COLO668 (cell line): Measurements from ENCODE around the gene HOOK2.
"Not testable (repeated sequence)": the region's sequence is repeated elsewhere in the genome, so short reads cannot be mapped to it uniquely, and the experiment has no call there.

Experiments
- DNase-seq: peaks from one replicate; lab custom pipeline; 2025; ENCODE audit not compliant: unreplicated experiment; lab: John Stamatoyannopoulos, UW

HOOK2 gene

GRCh38 chr19:12774588-12775555 is at the start of gene HOOK2:
Gene HOOK2, minus strand, starts transcription at chr19:12775552. Its CDS starts 103 bp downstream, at chr19:12775449.
- peak; percentile 99 for DNase-seq

- no peak for DNase-seq
Measured at GRCh38 chr19:12821761-12822160, 46.4 kb upstream of the HOOK2 start.

- not testable (repeated sequence) for DNase-seq
Measured at GRCh38 chr19:12817810-12818209, 42.5 kb upstream of the HOOK2 start.

- not testable (repeated sequence) for DNase-seq
Measured at GRCh38 chr19:12817188-12817587, 41.8 kb upstream of the HOOK2 start.

- no peak for DNase-seq
Measured at GRCh38 chr19:12815088-12815487, 39.7 kb upstream of the HOOK2 start.

- peak; percentile 94 for DNase-seq
Measured at GRCh38 chr19:12806242-12807081, 31.1 kb upstream of the HOOK2 start, which contains the start of gene RNASEH2A. Gene RNASEH2A, plus strand, starts transcription at chr19:12806584. Its CDS starts 90 bp downstream, at chr19:12806674.

- DNase-seq, result no peak
Measured at GRCh38 chr19:12804051-12804450, 28.7 kb upstream of the HOOK2 start.

GRCh38 chr19:12802267-12803106 is 27.1 kb upstream of the HOOK2 start:
- DNase-seq, result no peak

GRCh38 chr19:12801466-12802266 is 26.3 kb upstream of the HOOK2 start, which contains the start of the genes PRDX2 and THSD8:
Gene PRDX2, minus strand, starts transcription at chr19:12801800. Its CDS starts 539 bp downstream, at chr19:12801261.
Gene THSD8, plus strand, starts transcription at chr19:12802069. Its CDS starts 3 bp downstream, at chr19:12802072.
- peak; percentile 95 for DNase-seq

- peak; percentile 42 for DNase-seq
Measured at GRCh38 chr19:12800923-12801465, 25.6 kb upstream of the HOOK2 start.

GRCh38 chr19:12800466-12800770 is 25.1 kb upstream of the HOOK2 start:
- DNase-seq, result no peak

- no peak for DNase-seq
Measured at GRCh38 chr19:12799742-12800465, 24.6 kb upstream of the HOOK2 start.

GRCh38 chr19:12797607-12798006 is 22.3 kb upstream of the HOOK2 start:
- not testable (repeated sequence) for DNase-seq

GRCh38 chr19:12797141-12797587 is 21.8 kb upstream of the HOOK2 start:
- no peak for DNase-seq

- DNase-seq, result peak; percentile 75
Measured at GRCh38 chr19:12796146-12797071, 21.1 kb upstream of the HOOK2 start.

- no peak for DNase-seq
Measured at GRCh38 chr19:12794971-12795381, 19.6 kb upstream of the HOOK2 start.

- DNase-seq, result no peak
Measured at GRCh38 chr19:12794196-12794941, 19.0 kb upstream of the HOOK2 start.
